WTC11 (cell line): ENCODE data around the gene SLC19A1. TPM values are rescaled to one million over a fixed set of nuclear protein-coding genes. Genes with fewer than 3 reads are reported as not detected.

Experiments
- ATAC-seq: fragments of 200-7000 bp; cut with Tn5 transposase; 2 replicates; pipeline ENCODE4 v1.10.0; 2021; ENCODE audit warnings: mild to moderate bottlenecking, moderate library complexity
- CTCF ChIA-PET: fragments of 300-600 bp; sonication (Branson Sonifier 250); formaldehyde crosslinking; loops from one replicate; lab custom pipeline; 2021; ENCODE audit warnings: antibody characterized with exemption; lab: Charles Lee
- POLR2A ChIA-PET: fragments of 350-600 bp; sonication (Branson Sonifier 250); formaldehyde crosslinking; loops from one replicate; lab custom pipeline; 2021; ENCODE audit warnings: antibody characterized with exemption; lab: Charles Lee
- DNase-seq: peaks from one replicate; pipeline ENCODE4 v3.0.0; 2021; ENCODE audit warnings: low spot score
- H3K27ac Mint-ChIP-seq: 2 replicates; pipeline ENCODE4 v1.8.0; 2021; ENCODE audit warnings: mixed read lengths
- H3K27me3 Mint-ChIP-seq: 2 replicates; pipeline ENCODE4 v1.8.0; 2021; ENCODE audit warnings: low read depth, mild to moderate bottlenecking, moderate library complexity, mixed read lengths
- H3K36me3 Mint-ChIP-seq: 2 replicates; pipeline ENCODE4 v1.8.0; 2021; ENCODE audit warnings: mixed read lengths
- H3K4me1 Mint-ChIP-seq: 2 replicates; pipeline ENCODE4 v1.8.0; 2022; ENCODE audit warnings: mixed read lengths
- H3K4me3 Mint-ChIP-seq: 2 replicates; pipeline ENCODE4 v1.8.0; 2021; ENCODE audit warnings: mild to moderate bottlenecking, moderate library complexity, mixed read lengths
- H3K9me3 Mint-ChIP-seq: 2 replicates; pipeline ENCODE4 v1.8.0; 2021; ENCODE audit warnings: mixed read lengths
- CREM ChIP-seq: sonication (generic); formaldehyde crosslinking; IDR thresholded peaks from 2 replicates; pipeline ENCODE4 v1.8.1; 2022; ENCODE audit warnings: mild to moderate bottlenecking, missing genetic modification reagents, moderate library complexity
- EMX1 ChIP-seq: fragments of 250-450 bp; sonication (Bioruptor Pico); IDR thresholded peaks from 2 replicates; pipeline ENCODE4 v1.8.0; 2021; ENCODE audit warnings: mild to moderate bottlenecking
- GRHL2 ChIP-seq: fragments of 250-450 bp; sonication (Bioruptor Pico); IDR thresholded peaks from 2 replicates; pipeline ENCODE4 v1.8.0; 2022; ENCODE audit warnings: mild to moderate bottlenecking, moderate library complexity; ENCODE audit not compliant: insufficient replicate concordance, severe bottlenecking
- NFE2L1 ChIP-seq: sonication (generic); formaldehyde crosslinking; IDR thresholded peaks from 2 replicates; pipeline ENCODE4 v1.8.1; 2023; ENCODE audit warnings: missing genetic modification reagents
- RELA ChIP-seq: sonication (generic); formaldehyde crosslinking; IDR thresholded peaks from 2 replicates; pipeline ENCODE4 v1.8.1; 2022; ENCODE audit warnings: missing genetic modification reagents, mild to moderate bottlenecking, borderline replicate concordance
- RORB ChIP-seq: fragments of 250-450 bp; sonication (Bioruptor Pico); IDR thresholded peaks from 2 replicates; pipeline ENCODE4 v1.9.0; 2021; ENCODE audit warnings: mild to moderate bottlenecking
- SMAD3 ChIP-seq: sonication (generic); formaldehyde crosslinking; IDR thresholded peaks from 2 replicates; pipeline ENCODE4 v1.8.0; 2022; ENCODE audit warnings: missing genetic modification reagents, mild to moderate bottlenecking, borderline replicate concordance
- SMAD4 ChIP-seq: sonication (generic); formaldehyde crosslinking; IDR thresholded peaks from 2 replicates; pipeline ENCODE4 v1.8.0; 2022; ENCODE audit warnings: mild to moderate bottlenecking, missing genetic modification reagents
- SOX15 ChIP-seq: fragments of 250-450 bp; sonication (Bioruptor Pico); IDR thresholded peaks from 2 replicates; pipeline ENCODE4 v1.9.0; 2021; ENCODE audit warnings: mild to moderate bottlenecking
- SP1 ChIP-seq: sonication (generic); formaldehyde crosslinking; conservative IDR thresholded peaks from 2 replicates; pipeline ENCODE4 v1.8.1; 2022; ENCODE audit warnings: missing genetic modification reagents
- ZNF263 ChIP-seq: sonication (generic); formaldehyde crosslinking; IDR thresholded peaks from 2 replicates; pipeline ENCODE4 v1.8.1; 2022; ENCODE audit warnings: low read depth, mild to moderate bottlenecking, moderate library complexity, missing genetic modification reagents
- ZNF671 ChIP-seq: fragments of 250-450 bp; sonication (Bioruptor Pico); IDR thresholded peaks from 2 replicates; pipeline ENCODE4 v1.8.0; 2021; ENCODE audit warnings: mild to moderate bottlenecking
- total RNA-seq: library from RNA; stranded (reverse); gene quantifications from 3 replicates; pipeline ENCODE4 v1.2.3, GENCODE V29; 2021
- TF ChIP-seq, protein P1 (sequence below): sonication (generic); formaldehyde crosslinking; IDR thresholded peaks from 2 replicates; pipeline ENCODE4 v1.8.0; 2022; ENCODE audit warnings: mild to moderate bottlenecking, missing genetic modification reagents
- TF ChIP-seq, protein P2 (sequence below): sonication (generic); formaldehyde crosslinking; IDR thresholded peaks from 2 replicates; pipeline ENCODE4 v1.8.0; 2022; ENCODE audit warnings: mild to moderate bottlenecking, missing genetic modification reagents
- TF ChIP-seq, protein P3 (sequence below): sonication (generic); formaldehyde crosslinking; IDR thresholded peaks from 2 replicates; pipeline ENCODE4 v1.8.1; 2023; ENCODE audit warnings: mild to moderate bottlenecking, missing genetic modification reagents
- TF ChIP-seq, protein P4 (sequence below): sonication (generic); formaldehyde crosslinking; IDR thresholded peaks from 2 replicates; pipeline ENCODE4 v1.8.0; 2023; ENCODE audit warnings: missing genetic modification reagents
- TF ChIP-seq, protein P5 (sequence below): sonication (generic); formaldehyde crosslinking; IDR thresholded peaks from 2 replicates; pipeline ENCODE4 v1.8.1; 2022; ENCODE audit warnings: missing genetic modification reagents, borderline replicate concordance
- TF ChIP-seq, protein P6 (sequence below): sonication (generic); formaldehyde crosslinking; conservative IDR thresholded peaks from 2 replicates; pipeline ENCODE4 v1.8.1; 2023; ENCODE audit warnings: mild to moderate bottlenecking, low read depth, missing genetic modification reagents, moderate library complexity

SLC19A1 gene
- total RNA-seq, 1 experiment from 2014 or later, result 29.8 TPM

DNA sequence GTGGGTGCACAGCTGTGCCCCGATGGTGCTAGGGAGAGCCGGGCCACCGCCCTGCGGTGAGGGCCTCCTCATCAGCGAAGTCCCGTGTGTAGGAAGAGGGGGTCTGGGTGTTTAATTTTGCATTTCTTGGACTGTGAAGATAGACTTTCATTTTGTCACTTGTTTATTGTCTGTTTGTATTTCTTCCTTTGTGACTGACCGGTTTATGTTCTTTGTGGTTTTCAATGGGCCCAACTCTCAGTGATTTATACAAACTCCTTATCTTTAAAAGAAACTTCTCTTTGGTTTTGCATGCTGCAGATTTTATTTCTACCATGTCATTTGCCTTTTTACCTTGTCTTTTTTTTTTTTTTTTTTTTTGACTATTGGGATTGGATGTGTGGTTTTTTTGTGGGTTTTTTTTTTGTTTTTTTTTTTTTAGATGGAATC is 72.1 kb downstream of the SLC19A1 start:
- no peak for TF ChIP-seq RORB (CRISPR knock-in tag)
- TF ChIP-seq, protein P1, sequence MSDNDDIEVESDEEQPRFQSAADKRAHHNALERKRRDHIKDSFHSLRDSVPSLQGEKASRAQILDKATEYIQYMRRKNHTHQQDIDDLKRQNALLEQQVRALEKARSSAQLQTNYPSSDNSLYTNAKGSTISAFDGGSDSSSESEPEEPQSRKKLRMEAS, result no peak
- TF ChIP-seq, protein P2, sequence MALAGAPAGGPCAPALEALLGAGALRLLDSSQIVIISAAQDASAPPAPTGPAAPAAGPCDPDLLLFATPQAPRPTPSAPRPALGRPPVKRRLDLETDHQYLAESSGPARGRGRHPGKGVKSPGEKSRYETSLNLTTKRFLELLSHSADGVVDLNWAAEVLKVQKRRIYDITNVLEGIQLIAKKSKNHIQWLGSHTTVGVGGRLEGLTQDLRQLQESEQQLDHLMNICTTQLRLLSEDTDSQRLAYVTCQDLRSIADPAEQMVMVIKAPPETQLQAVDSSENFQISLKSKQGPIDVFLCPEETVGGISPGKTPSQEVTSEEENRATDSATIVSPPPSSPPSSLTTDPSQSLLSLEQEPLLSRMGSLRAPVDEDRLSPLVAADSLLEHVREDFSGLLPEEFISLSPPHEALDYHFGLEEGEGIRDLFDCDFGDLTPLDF (CRISPR knock-in tag), result no peak
- TF ChIP-seq, protein P3, sequence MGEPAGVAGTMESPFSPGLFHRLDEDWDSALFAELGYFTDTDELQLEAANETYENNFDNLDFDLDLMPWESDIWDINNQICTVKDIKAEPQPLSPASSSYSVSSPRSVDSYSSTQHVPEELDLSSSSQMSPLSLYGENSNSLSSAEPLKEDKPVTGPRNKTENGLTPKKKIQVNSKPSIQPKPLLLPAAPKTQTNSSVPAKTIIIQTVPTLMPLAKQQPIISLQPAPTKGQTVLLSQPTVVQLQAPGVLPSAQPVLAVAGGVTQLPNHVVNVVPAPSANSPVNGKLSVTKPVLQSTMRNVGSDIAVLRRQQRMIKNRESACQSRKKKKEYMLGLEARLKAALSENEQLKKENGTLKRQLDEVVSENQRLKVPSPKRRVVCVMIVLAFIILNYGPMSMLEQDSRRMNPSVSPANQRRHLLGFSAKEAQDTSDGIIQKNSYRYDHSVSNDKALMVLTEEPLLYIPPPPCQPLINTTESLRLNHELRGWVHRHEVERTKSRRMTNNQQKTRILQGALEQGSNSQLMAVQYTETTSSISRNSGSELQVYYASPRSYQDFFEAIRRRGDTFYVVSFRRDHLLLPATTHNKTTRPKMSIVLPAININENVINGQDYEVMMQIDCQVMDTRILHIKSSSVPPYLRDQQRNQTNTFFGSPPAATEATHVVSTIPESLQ (CRISPR knock-in tag), result no peak
- TF ChIP-seq NFE2L1, result no peak
- no peak for TF ChIP-seq SMAD4 (CRISPR knock-in tag)
- no peak for TF ChIP-seq SP1 (CRISPR knock-in tag)
- TF ChIP-seq, protein P4, sequence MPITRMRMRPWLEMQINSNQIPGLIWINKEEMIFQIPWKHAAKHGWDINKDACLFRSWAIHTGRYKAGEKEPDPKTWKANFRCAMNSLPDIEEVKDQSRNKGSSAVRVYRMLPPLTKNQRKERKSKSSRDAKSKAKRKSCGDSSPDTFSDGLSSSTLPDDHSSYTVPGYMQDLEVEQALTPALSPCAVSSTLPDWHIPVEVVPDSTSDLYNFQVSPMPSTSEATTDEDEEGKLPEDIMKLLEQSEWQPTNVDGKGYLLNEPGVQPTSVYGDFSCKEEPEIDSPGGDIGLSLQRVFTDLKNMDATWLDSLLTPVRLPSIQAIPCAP (CRISPR knock-in tag), result no peak
- TF ChIP-seq EMX1, result no peak
- TF ChIP-seq SMAD3 (CRISPR knock-in tag), result no peak
- TF ChIP-seq SOX15 (CRISPR knock-in tag), result no peak
- TF ChIP-seq CREM (CRISPR knock-in tag), result no peak
- no peak for TF ChIP-seq ZNF671 (CRISPR knock-in tag)
- TF ChIP-seq RELA, result no peak
- TF ChIP-seq, protein P5, sequence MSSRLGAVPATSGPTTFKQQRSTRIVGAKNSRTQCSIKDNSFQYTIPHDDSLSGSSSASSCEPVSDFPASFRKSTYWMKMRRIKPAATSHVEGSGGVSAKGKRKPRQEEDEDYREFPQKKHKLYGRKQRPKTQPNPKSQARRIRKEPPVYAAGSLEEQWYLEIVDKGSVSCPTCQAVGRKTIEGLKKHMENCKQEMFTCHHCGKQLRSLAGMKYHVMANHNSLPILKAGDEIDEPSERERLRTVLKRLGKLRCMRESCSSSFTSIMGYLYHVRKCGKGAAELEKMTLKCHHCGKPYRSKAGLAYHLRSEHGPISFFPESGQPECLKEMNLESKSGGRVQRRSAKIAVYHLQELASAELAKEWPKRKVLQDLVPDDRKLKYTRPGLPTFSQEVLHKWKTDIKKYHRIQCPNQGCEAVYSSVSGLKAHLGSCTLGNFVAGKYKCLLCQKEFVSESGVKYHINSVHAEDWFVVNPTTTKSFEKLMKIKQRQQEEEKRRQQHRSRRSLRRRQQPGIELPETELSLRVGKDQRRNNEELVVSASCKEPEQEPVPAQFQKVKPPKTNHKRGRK (CRISPR knock-in tag), result no peak
- TF ChIP-seq ZNF263 (CRISPR knock-in tag), result no peak
- TF ChIP-seq, protein P6, sequence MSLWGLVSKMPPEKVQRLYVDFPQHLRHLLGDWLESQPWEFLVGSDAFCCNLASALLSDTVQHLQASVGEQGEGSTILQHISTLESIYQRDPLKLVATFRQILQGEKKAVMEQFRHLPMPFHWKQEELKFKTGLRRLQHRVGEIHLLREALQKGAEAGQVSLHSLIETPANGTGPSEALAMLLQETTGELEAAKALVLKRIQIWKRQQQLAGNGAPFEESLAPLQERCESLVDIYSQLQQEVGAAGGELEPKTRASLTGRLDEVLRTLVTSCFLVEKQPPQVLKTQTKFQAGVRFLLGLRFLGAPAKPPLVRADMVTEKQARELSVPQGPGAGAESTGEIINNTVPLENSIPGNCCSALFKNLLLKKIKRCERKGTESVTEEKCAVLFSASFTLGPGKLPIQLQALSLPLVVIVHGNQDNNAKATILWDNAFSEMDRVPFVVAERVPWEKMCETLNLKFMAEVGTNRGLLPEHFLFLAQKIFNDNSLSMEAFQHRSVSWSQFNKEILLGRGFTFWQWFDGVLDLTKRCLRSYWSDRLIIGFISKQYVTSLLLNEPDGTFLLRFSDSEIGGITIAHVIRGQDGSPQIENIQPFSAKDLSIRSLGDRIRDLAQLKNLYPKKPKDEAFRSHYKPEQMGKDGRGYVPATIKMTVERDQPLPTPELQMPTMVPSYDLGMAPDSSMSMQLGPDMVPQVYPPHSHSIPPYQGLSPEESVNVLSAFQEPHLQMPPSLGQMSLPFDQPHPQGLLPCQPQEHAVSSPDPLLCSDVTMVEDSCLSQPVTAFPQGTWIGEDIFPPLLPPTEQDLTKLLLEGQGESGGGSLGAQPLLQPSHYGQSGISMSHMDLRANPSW (CRISPR knock-in tag), result no peak
- TF ChIP-seq GRHL2 (CRISPR knock-in tag), result no peak
- Mint-ChIP-seq H3K9me3 (no peaks in the 10 kb centered on the region), H3K4me1 (peaks cover 8% of the 10 kb centered on the region), H3K27ac (peak overlapping the region; percentile 64), H3K36me3 (peaks cover 16% of the 10 kb centered on the region), H3K27me3 (no peaks in the 10 kb centered on the region), H3K4me3 (no peak overlapping the region)
- ChIA-PET CTCF (no interaction called here), POLR2A (no interaction called here)
- no peak for DNase-seq
- ATAC-seq, result no peak
